ENCODE data around the gene LDLRAD3. TPM values are rescaled to one million over a fixed set of nuclear protein-coding genes. Genes with fewer than 3 reads are reported as not detected.

Gene LDLRAD3
- total RNA-seq, 1 experiment from 2014 or later: 55.7 TPM

- H3K9me3 Mint-ChIP-seq (ENCODE audit: unreplicated experiment): no peaks in the 10 kb centered on the region
- BruUV-seq (replicated peaks): no TSS peak
- ChIA-PET CTCF (interaction anchor here (0.6 to 2.7 kb wide), 4 partner anchors 130 to 315 kb away, joined by 3 to 13 read pairs (median 6); partner anchors contain the start of gene TRIM44), POLR2A (interaction anchor here (1.2 to 5.2 kb wide), 4 partner anchors 23 to 129 kb away, joined by 3 to 25 read pairs (median 8); no protein-coding TSS in a partner anchor)
- H3K27me3 Mint-ChIP-seq (ENCODE audit: insufficient read depth, unreplicated experiment): no peaks in the 10 kb centered on the region
- peak; percentile 37 for DNase-seq (ENCODE audit: unreplicated experiment)
- H3K4me3 Mint-ChIP-seq (ENCODE audit: unreplicated experiment): no peak overlapping the region
- no peaks in the 10 kb centered on the region for H3K36me3 Mint-ChIP-seq (ENCODE audit: insufficient read depth, unreplicated experiment)
- peaks cover 80% of the 10 kb centered on the region for H3K4me1 Mint-ChIP-seq (ENCODE audit: insufficient read depth, unreplicated experiment)
- intact Hi-C loops (cut with micrococcal nuclease): no loop called here
- H3K27ac Mint-ChIP-seq (ENCODE audit: low read depth, unreplicated experiment): peak overlapping the region; percentile 81
- no peak for TF ChIP-seq CTCF (IDR thresholded peaks at IDR 0.05; ENCODE audit: unreplicated experiment)
Observed at GRCh38 chr11:35951680-35952079, 7.8 kb downstream of the LDLRAD3 start.

- no peak for TF ChIP-seq CTCF (IDR thresholded peaks at IDR 0.05; ENCODE audit: unreplicated experiment)
- peaks cover 66% of the 10 kb centered on the region for H3K4me1 Mint-ChIP-seq (ENCODE audit: insufficient read depth, unreplicated experiment)
- POLR2A ChIA-PET: interaction anchor here (0.7 to 5.2 kb wide), 17 partner anchors 9 to 809 kb away, joined by 3 to 25 read pairs (median 4); partner anchors contain the start of gene LDLRAD3
- H3K36me3 Mint-ChIP-seq (ENCODE audit: insufficient read depth, unreplicated experiment): no peaks in the 10 kb centered on the region
- no peak overlapping the region for H3K4me3 Mint-ChIP-seq (ENCODE audit: unreplicated experiment)
- H3K9me3 Mint-ChIP-seq (ENCODE audit: unreplicated experiment): no peaks in the 10 kb centered on the region
- BruUV-seq (replicated peaks): no TSS peak
- H3K27me3 Mint-ChIP-seq (ENCODE audit: insufficient read depth, unreplicated experiment): no peaks in the 10 kb centered on the region
- peak overlapping the region; percentile 81 for H3K27ac Mint-ChIP-seq (ENCODE audit: low read depth, unreplicated experiment)
- intact Hi-C loops (cut with micrococcal nuclease): no loop called here
- peak; percentile 69 for DNase-seq (ENCODE audit: unreplicated experiment)
- CTCF ChIA-PET: interaction anchor here (0.8 to 2.7 kb wide), 3 partner anchors 57 to 134 kb away, joined by 3 to 9 read pairs (median 5); no protein-coding TSS in a partner anchor
Observed at GRCh38 chr11:35953081-35953760, 9.4 kb downstream of the LDLRAD3 start.

GRCh38 chr11:35954205-35954604 lies 10.3 kb downstream of the LDLRAD3 start:
- TF ChIP-seq CTCF (IDR thresholded peaks at IDR 0.05; ENCODE audit: unreplicated experiment): no peak
- Mint-ChIP-seq H3K36me3 (ENCODE audit: insufficient read depth, unreplicated experiment) (no peaks in the 10 kb centered on the region), H3K27ac (ENCODE audit: low read depth, unreplicated experiment) (peak overlapping the region; percentile 81), H3K4me3 (ENCODE audit: unreplicated experiment) (no peak overlapping the region), H3K9me3 (ENCODE audit: unreplicated experiment) (no peaks in the 10 kb centered on the region), H3K27me3 (ENCODE audit: insufficient read depth, unreplicated experiment) (no peaks in the 10 kb centered on the region), H3K4me1 (ENCODE audit: insufficient read depth, unreplicated experiment) (peaks cover 56% of the 10 kb centered on the region)
- CTCF ChIA-PET: interaction anchor here (0.6 to 2.7 kb wide), 4 partner anchors 48 to 135 kb away, joined by 3 to 9 read pairs (median 4); no protein-coding TSS in a partner anchor
- no peak for DNase-seq (ENCODE audit: unreplicated experiment)
- intact Hi-C loops (cut with micrococcal nuclease): no loop called here
- POLR2A ChIA-PET: interaction anchor here (0.6 to 5.2 kb wide), 11 partner anchors 10 to 810 kb away, joined by 3 to 25 read pairs (median 4); no protein-coding TSS in a partner anchor
- BruUV-seq (replicated peaks): no TSS peak

- H3K27ac Mint-ChIP-seq (ENCODE audit: low read depth, unreplicated experiment): no peak overlapping the region
- no peak for TF ChIP-seq CTCF (IDR thresholded peaks at IDR 0.05; ENCODE audit: unreplicated experiment)
- intact Hi-C loops (cut with micrococcal nuclease): no loop called here
- BruUV-seq (replicated peaks): no TSS peak
- H3K4me1 Mint-ChIP-seq (ENCODE audit: insufficient read depth, unreplicated experiment): peaks cover 45% of the 10 kb centered on the region
- ChIA-PET CTCF (interaction anchor here (0.7 to 1.4 kb wide), 2 partner anchors 103 to 134 kb away, joined by 3 read pairs; no protein-coding TSS in a partner anchor), POLR2A (no interaction called here)
- no peaks in the 10 kb centered on the region for H3K27me3 Mint-ChIP-seq (ENCODE audit: insufficient read depth, unreplicated experiment)
- H3K9me3 Mint-ChIP-seq (ENCODE audit: unreplicated experiment): no peaks in the 10 kb centered on the region
- DNase-seq (ENCODE audit: unreplicated experiment): no peak
- no peaks in the 10 kb centered on the region for H3K36me3 Mint-ChIP-seq (ENCODE audit: insufficient read depth, unreplicated experiment)
- H3K4me3 Mint-ChIP-seq (ENCODE audit: unreplicated experiment): no peak overlapping the region
Observed at GRCh38 chr11:35955636-35956035, 11.8 kb downstream of the LDLRAD3 start.
